ENCODE data around the gene MTHFD1L. TPM values are rescaled to one million over a fixed set of nuclear protein-coding genes. Genes with fewer than 3 reads are reported as not detected.
A peak's percentile ranks its signal among the peaks of the same experiment; 100 is the strongest.

Gene MTHFD1L
- total and polyA plus RNA-seq, 2 of the 4 experiments (the other 2 are of a cell fraction), result 43.5 to 53.2 TPM

GRCh38 chr6:151001387-151002056 is 136.0 kb downstream of the MTHFD1L start (continued):
- TF ChIP-seq RAD21 (IDR thresholded peaks at IDR 0.05; ENCODE audit: low read length), result no peak

DNA sequence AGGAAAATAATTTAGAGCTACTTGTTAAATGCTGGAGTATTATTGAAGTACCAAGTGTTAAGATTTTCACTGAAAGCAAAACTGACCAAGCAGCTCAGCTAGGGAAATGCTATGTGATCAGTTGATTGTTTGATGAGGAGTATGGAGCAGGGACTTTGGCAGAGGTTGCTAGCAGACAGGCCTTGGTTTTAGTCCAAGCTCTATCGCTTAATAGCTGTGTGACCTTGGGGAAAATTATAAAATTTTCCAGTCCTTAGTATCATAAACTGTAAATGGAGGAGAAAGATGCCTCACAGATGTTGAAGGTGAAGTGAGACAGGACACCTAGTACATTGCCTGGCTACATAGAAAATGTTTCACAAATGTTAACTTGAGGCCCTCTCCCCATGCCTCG is 136.6 kb downstream of the MTHFD1L start:
- intact Hi-C loops (cut with micrococcal nuclease) (no loop called here), dilution Hi-C loops (cut with HindIII; ENCODE audit: low sequenced_read_pairs, unreplicated experiment) (no loop called here), in situ Hi-C loops (cut with MboI; ENCODE audit: low sequenced_read_pairs) (no loop called here)
- Histone ChIP-seq H3K36me3 (ENCODE audit: control insufficient read depth, insufficient read depth, low read length) (peaks cover 4% of the 10 kb centered on the region), H3K4ac (ENCODE audit: low read depth, low read length) (no peak overlapping the region), H3K9me1 (ENCODE audit: insufficient read depth, low read length) (peaks cover 19% of the 10 kb centered on the region), H2BK5ac (ENCODE audit: low read depth, low read length, poor library complexity, severe bottlenecking) (peak overlapping the region; percentile 36), H3K23ac (ENCODE audit: low read depth, low read length) (0 out of 2 replicates have a peak overlapping the region, but pooled peaks have one; percentile 12), H3K4me2 (ENCODE audit: low read depth, low read length) (no peak overlapping the region), H2BK15ac (ENCODE audit: low read depth, low read length) (no peak overlapping the region), H4K5ac (ENCODE audit: low read depth, low read length) (peak overlapping the region; percentile 19; the same call in 1 of the 2 replicates), H3K79me1 (ENCODE audit: low read depth in 1 of 2, low read length in 2 of 2) (peaks cover 22 to 50% of the 10 kb centered on the region in 2 experiments), H3K9me3 (ENCODE audit: control insufficient read depth, insufficient read depth, low read length) (no peaks in the 10 kb centered on the region), H4K91ac (ENCODE audit: insufficient read depth, low read depth, low read length) (no peak overlapping the region), H4K20me1 (ENCODE audit: insufficient read depth, low read length) (no peaks in the 10 kb centered on the region), H3K14ac (replicated peaks; ENCODE audit: low read depth, low read length) (no peak overlapping the region), H2AK5ac (ENCODE audit: low read depth, low read length) (no peak overlapping the region), H3K4me3 (ENCODE audit: insufficient read depth, low read depth, low read length) (no peak overlapping the region), H4K8ac (ENCODE audit: low read depth in 2 of 2, low read length in 2 of 2) (no peak overlapping the region), H3K18ac (ENCODE audit: low read depth, low read length) (no peak overlapping the region), H2AK9ac (replicated peaks; ENCODE audit: low read depth, low read length, poor library complexity) (no peak overlapping the region), H3K27me3 (ENCODE audit: control insufficient read depth, insufficient read depth, low read length) (no peaks in the 10 kb centered on the region), H2BK120ac (ENCODE audit: low read depth, low read length) (no peak overlapping the region), H3K27ac (ENCODE audit: insufficient read depth, low read length) (peak overlapping the region; percentile 30; the same call in 1 of the 2 replicates), H3K4me1 (ENCODE audit: control insufficient read depth, insufficient read depth, low read length) (peaks cover 28% of the 10 kb centered on the region), H2AFZ (replicated peaks; ENCODE audit: low read length, poor library complexity) (no peak overlapping the region), H3K9ac (ENCODE audit: low read depth, low read length) (no peak overlapping the region), H2BK20ac (ENCODE audit: low read depth, low read length) (no peak overlapping the region), H3K56ac (ENCODE audit: extremely low read depth, insufficient read depth, low read length) (no peak overlapping the region)
- DNase-seq (no peak), ATAC-seq (ENCODE audit: low read depth) (no peak)
- BruUV-seq (replicated peaks), result no TSS peak
- 33% methylated on average over 1 of the region's 2 CpGs; no CpG with 5 or more reads in 1 of the 2 experiments for WGBS, 2 experiments (ENCODE audit: extremely low coverage in 2 of 2, insufficient read length in 1 of 2)
- ChIA-PET CTCF (interaction anchor here (1.6 kb wide), 1 partner anchor 12 kb away, joined by 5 read pairs; no protein-coding TSS in a partner anchor), POLR2A (ENCODE audit: unreplicated experiment) (interaction anchor here (0.6 kb wide), 1 partner anchor 21 kb away, joined by 20 read pairs; no protein-coding TSS in a partner anchor)
- TF ChIP-seq RCOR1 (IDR thresholded peaks at IDR 0.05; ENCODE audit: insufficient replicate concordance, low read length) (no peak), USF2 (IDR thresholded peaks at IDR 0.05; ENCODE audit: low read depth, low read length) (no peak), FOS (IDR thresholded peaks at IDR 0.05; ENCODE audit: low read depth, low read length) (no peak), MAFK (IDR thresholded peaks at IDR 0.05; ENCODE audit: low read depth, low read length) (no peak), BHLHE40 (IDR thresholded peaks at IDR 0.05; ENCODE audit: low read depth, low read length) (no peak), MXI1 (IDR thresholded peaks at IDR 0.05; ENCODE audit: borderline replicate concordance, low read depth, low read length) (no peak), NFE2L2 (IDR thresholded peaks at IDR 0.05; ENCODE audit: low read depth, low read length) (no peak), CEBPB (IDR thresholded peaks at IDR 0.05; ENCODE audit: low read depth, low read length) (no peak), SMC3 (IDR thresholded peaks at IDR 0.05; ENCODE audit: low read depth, low read length) (no peak), RAD21 (IDR thresholded peaks at IDR 0.05; ENCODE audit: low read length) (no peak), ELK1 (IDR thresholded peaks at IDR 0.05; ENCODE audit: borderline replicate concordance, low read depth, low read length) (no peak)
- TF ChIP-seq, protein P1, sequence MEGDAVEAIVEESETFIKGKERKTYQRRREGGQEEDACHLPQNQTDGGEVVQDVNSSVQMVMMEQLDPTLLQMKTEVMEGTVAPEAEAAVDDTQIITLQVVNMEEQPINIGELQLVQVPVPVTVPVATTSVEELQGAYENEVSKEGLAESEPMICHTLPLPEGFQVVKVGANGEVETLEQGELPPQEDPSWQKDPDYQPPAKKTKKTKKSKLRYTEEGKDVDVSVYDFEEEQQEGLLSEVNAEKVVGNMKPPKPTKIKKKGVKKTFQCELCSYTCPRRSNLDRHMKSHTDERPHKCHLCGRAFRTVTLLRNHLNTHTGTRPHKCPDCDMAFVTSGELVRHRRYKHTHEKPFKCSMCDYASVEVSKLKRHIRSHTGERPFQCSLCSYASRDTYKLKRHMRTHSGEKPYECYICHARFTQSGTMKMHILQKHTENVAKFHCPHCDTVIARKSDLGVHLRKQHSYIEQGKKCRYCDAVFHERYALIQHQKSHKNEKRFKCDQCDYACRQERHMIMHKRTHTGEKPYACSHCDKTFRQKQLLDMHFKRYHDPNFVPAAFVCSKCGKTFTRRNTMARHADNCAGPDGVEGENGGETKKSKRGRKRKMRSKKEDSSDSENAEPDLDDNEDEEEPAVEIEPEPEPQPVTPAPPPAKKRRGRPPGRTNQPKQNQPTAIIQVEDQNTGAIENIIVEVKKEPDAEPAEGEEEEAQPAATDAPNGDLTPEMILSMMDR (conservative IDR thresholded peaks at IDR 0.05; ENCODE audit: low read depth, low read length), result no peak
